MM.1S (cell line): Measurements from ENCODE around the gene ZNF565.
A peak's percentile ranks its signal among the peaks of the same experiment; 100 is the strongest.
"Not testable (repeated sequence)": the region's sequence is repeated elsewhere in the genome, so short reads cannot be mapped to it uniquely, and the experiment has no call there.

ENCODE experiments used
- DNase-seq: peaks from one replicate; pipeline ENCODE4 v3.0.0-alpha.2; 2015
- H2AFZ ChIP-seq: fragments of 300-600 bp; sonication (generic); 2 replicates; pipeline ENCODE4 v1.6.0; 2016; ENCODE audit warnings: antibody characterized with exemption, low read length
- H3F3A ChIP-seq: fragments of 300-600 bp; sonication (generic); 2 replicates; pipeline ENCODE4 v1.6.1; 2016; ENCODE audit warnings: mild to moderate bottlenecking, antibody characterized with exemption, low read length, moderate library complexity, mixed read lengths; ENCODE audit not compliant: insufficient read depth
- H3K27ac ChIP-seq: fragments of 300-600 bp; sonication (generic); 2 replicates; pipeline ENCODE4 v1.5.1; 2016; ENCODE audit warnings: mild to moderate bottlenecking, low read length
- H3K27me3 ChIP-seq: fragments of 300-600 bp; sonication (generic); replicated peaks from 2 replicates; pipeline ENCODE4 v1.6.0; 2016; ENCODE audit warnings: low read length; ENCODE audit not compliant: insufficient read depth
- H3K36me3 ChIP-seq: fragments of 300-600 bp; sonication (generic); replicated peaks from 2 replicates; pipeline ENCODE4 v1.6.1; 2016; ENCODE audit warnings: mild to moderate bottlenecking, low read length, mixed read lengths; ENCODE audit not compliant: insufficient read depth
- H3K4me1 ChIP-seq: fragments of 300-600 bp; sonication (generic); 2 replicates; pipeline ENCODE4 v1.6.1; 2016; ENCODE audit warnings: low read length, mixed read lengths
- H3K4me2 ChIP-seq: fragments of 300-600 bp; sonication (generic); 2 replicates; pipeline ENCODE4 v1.6.0; 2016; ENCODE audit warnings: low read depth, low read length
- H3K4me3 ChIP-seq: fragments of 300-600 bp; sonication (generic); 2 replicates; pipeline ENCODE4 v1.5.1; 2016; ENCODE audit warnings: low read length, mixed read lengths
- H3K79me2 ChIP-seq: fragments of 300-600 bp; sonication (generic); 2 replicates; pipeline ENCODE4 v1.6.1; 2016; ENCODE audit warnings: mixed run types, low read length, mixed read lengths
- H3K9ac ChIP-seq: fragments of 300-600 bp; sonication (generic); 2 replicates; pipeline ENCODE4 v1.6.1; 2016; ENCODE audit warnings: low read length, mixed read lengths
- H3K9me2 ChIP-seq: fragments of 300-600 bp; sonication (generic); replicated peaks from 2 replicates; pipeline ENCODE4 v1.6.1; 2016; ENCODE audit warnings: mild to moderate bottlenecking, low read length, mixed read lengths; ENCODE audit not compliant: insufficient read depth
- H3K9me3 ChIP-seq: fragments of 300-600 bp; sonication (generic); replicated peaks from 2 replicates; pipeline ENCODE4 v1.6.1; 2016; ENCODE audit warnings: mild to moderate bottlenecking, low read length, mixed read lengths; ENCODE audit not compliant: insufficient read depth
- H4K20me1 ChIP-seq: fragments of 300-600 bp; sonication (generic); 2 replicates; pipeline ENCODE4 v1.6.1; 2016; ENCODE audit warnings: mild to moderate bottlenecking, low read length, moderate library complexity, mixed read lengths; ENCODE audit not compliant: insufficient read depth
- EZH2 ChIP-seq: fragments of 300-600 bp; sonication (generic); optimal IDR thresholded peaks from 2 replicates; pipeline ENCODE3; 2017; ENCODE audit warnings: low read depth, mild to moderate bottlenecking, antibody characterized with exemption, low read length, mixed read lengths
- EZH2phosphoT487 ChIP-seq: fragments of 300-600 bp; sonication (generic); IDR thresholded peaks from 2 replicates; pipeline ENCODE4 v1.6.1; 2018; ENCODE audit warnings: antibody characterized with exemption, low read length
- TF ChIP-seq, protein P1 (sequence below): fragments of 300-600 bp; sonication (generic); IDR thresholded peaks from 2 replicates; pipeline ENCODE4 v1.5.1; 2016; ENCODE audit warnings: antibody characterized with exemption, low read length, mixed read lengths

The ZNF565 gene

DNA sequence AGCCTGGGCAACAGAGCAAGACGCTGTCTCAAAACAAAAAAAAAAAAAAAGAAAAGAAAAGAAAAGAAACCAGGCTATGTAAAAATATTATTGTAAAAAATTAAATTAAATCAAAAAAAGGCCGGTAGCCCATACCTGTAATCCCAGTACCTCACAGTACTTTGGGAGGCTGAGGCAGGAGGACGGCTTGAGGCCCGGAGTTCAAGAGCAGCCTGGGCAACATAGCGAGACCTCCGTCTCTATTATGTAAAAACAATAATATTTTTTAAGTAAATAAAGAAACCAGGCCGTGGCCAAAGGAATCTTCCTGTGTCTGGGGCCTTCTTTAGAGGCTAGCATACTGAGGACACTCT, 75.4 kb downstream of the ZNF565 start:
- H3K27ac ChIP-seq, result peak overlapping the region; percentile 92
- H3K9ac ChIP-seq, result peak overlapping the region; percentile 95
- peak overlapping the region; percentile 98 for H2AFZ ChIP-seq
- H3K4me3 ChIP-seq, result peak overlapping the region; percentile 99
- no peaks in the 10 kb centered on the region for H3K27me3 ChIP-seq
- H4K20me1 ChIP-seq, result no peaks in the 10 kb centered on the region
- H3K79me2 ChIP-seq, result peaks cover 29% of the 10 kb centered on the region
- peaks cover 9% of the 10 kb centered on the region for H3K36me3 ChIP-seq
- H3K9me3 ChIP-seq, result no peaks in the 10 kb centered on the region
- no peaks in the 10 kb centered on the region for H3K9me2 ChIP-seq
- TF ChIP-seq EZH2phosphoT487, result no peak
- TF ChIP-seq, protein P1, sequence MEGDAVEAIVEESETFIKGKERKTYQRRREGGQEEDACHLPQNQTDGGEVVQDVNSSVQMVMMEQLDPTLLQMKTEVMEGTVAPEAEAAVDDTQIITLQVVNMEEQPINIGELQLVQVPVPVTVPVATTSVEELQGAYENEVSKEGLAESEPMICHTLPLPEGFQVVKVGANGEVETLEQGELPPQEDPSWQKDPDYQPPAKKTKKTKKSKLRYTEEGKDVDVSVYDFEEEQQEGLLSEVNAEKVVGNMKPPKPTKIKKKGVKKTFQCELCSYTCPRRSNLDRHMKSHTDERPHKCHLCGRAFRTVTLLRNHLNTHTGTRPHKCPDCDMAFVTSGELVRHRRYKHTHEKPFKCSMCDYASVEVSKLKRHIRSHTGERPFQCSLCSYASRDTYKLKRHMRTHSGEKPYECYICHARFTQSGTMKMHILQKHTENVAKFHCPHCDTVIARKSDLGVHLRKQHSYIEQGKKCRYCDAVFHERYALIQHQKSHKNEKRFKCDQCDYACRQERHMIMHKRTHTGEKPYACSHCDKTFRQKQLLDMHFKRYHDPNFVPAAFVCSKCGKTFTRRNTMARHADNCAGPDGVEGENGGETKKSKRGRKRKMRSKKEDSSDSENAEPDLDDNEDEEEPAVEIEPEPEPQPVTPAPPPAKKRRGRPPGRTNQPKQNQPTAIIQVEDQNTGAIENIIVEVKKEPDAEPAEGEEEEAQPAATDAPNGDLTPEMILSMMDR, result no peak
- TF ChIP-seq EZH2, result no peak
- peaks cover 35% of the 10 kb centered on the region for H3F3A ChIP-seq
- peak overlapping the region; percentile 91 for H3K4me2 ChIP-seq
- no peak for DNase-seq
- peaks cover 21% of the 10 kb centered on the region for H3K4me1 ChIP-seq

DNA sequence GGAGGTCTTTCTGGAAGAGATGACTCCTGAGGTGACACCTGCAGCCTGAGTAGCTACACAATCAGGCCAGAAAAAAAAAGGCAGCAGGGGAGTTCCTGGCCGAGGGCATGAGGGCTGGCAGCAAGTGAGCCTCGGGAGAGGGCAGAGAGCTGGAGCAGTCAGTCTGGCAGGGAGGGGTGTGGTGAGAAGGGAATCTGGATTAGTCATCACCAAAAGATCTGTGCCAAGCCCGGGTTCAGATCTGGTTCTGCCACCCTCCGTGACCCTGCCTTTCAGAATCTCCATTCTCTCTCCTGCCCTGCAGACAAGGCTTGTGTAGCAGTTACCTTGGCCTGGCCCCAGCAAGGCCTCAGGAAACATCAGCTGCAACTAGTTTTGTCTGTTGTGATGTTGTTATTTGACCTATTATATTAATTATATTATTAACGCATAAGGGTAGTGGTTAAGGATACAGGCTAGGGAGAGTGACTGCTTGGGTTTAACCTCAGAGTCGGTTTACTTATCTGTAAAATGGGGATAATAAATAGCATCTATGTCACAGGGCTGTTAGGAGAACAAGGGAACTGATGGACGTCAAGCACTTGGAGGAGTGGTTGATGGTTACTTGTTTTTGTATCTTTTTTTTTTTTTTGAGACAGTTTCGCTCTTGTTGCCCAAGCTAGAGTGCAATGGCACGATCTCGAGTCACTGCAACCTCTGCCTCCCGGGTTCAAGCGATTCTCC, 77.3 kb downstream of the ZNF565 start:
- peak; percentile 35 for DNase-seq
- TF ChIP-seq EZH2 (no peak), EZH2phosphoT487 (no peak)
- TF ChIP-seq, protein P1, result no peak
- H3K4me1 ChIP-seq, result peaks cover 21% of the 10 kb centered on the region
- peak overlapping the region; percentile 99 for H3K4me2 ChIP-seq
- H3K27ac ChIP-seq, result peak overlapping the region; percentile 85
- no peaks in the 10 kb centered on the region for H3K36me3 ChIP-seq
- peak overlapping the region; percentile 89 for H2AFZ ChIP-seq
- H3K27me3 ChIP-seq, result no peaks in the 10 kb centered on the region
- H3K79me2 ChIP-seq, result peaks cover 20% of the 10 kb centered on the region
- H3K9ac ChIP-seq, result peak overlapping the region; percentile 62
- H3K9me3 ChIP-seq, result no peaks in the 10 kb centered on the region
- H3K9me2 ChIP-seq, result no peaks in the 10 kb centered on the region
- H3F3A ChIP-seq, result peaks cover 35% of the 10 kb centered on the region
- peak overlapping the region; percentile 57 for H3K4me3 ChIP-seq
- H4K20me1 ChIP-seq, result no peaks in the 10 kb centered on the region

DNA sequence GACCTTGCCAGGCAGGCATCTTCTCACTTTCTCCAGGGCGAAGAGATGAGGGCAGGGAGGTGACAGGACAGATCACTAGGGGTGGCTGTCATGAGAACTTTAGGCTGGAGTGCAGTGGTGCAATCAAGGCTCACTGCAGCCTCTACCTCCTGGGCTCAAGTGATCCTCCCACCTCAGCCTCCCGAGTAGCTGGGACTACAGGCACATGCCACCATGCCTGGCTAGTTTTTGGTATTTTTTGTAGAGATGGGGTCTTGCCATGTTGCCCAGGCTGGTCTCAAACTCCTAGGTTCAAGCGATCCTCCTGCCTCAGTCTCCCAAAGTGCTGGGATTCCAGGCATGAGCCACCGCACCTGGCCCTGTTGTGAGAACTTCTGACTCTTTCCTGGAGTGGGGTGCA, 79.6 kb downstream of the ZNF565 start:
- peaks cover 26% of the 10 kb centered on the region for H3F3A ChIP-seq
- H3K27ac ChIP-seq, H3K4me2 ChIP-seq, H2AFZ ChIP-seq, H3K9me2 ChIP-seq, H3K9me3 ChIP-seq, DNase-seq, H4K20me1 ChIP-seq, H3K27me3 ChIP-seq, H3K36me3 ChIP-seq, H3K4me3 ChIP-seq, H3K79me2 ChIP-seq, H3K9ac ChIP-seq: not testable (repeated sequence)
- H3K4me1 ChIP-seq, result peaks cover 14% of the 10 kb centered on the region
